Measurements from ENCODE around the gene INPP4A. TPM values are rescaled to one million over a fixed set of nuclear protein-coding genes. Genes with fewer than 3 reads are reported as not detected.

Gene INPP4A
- total and polyA plus RNA-seq, 9 of the 15 experiments (the other 6 are each of a cell fraction or from before 2014, with no cell fraction given): 1.8 to 15.7 (median 8.3) TPM

GRCh38 chr2:98502556-98503335, 58.1 kb downstream of the INPP4A start:
- Histone ChIP-seq H3K36me3 (ENCODE audit: control insufficient read depth, insufficient read depth, low read length) (peaks cover 5% of the 10 kb centered on the region; the same call in 2 of the 3 replicates), H3K79me2 (ENCODE audit: control insufficient read depth, insufficient read depth, low read length) (0 out of 3 replicates have a peak, but pooled peaks cover 9% of the 10 kb centered on the region), H3K4me3 (no peak overlapping the region), H3K4me2 (ENCODE audit: insufficient read depth, low read length) (no peak overlapping the region), H2AFZ (ENCODE audit: low read depth, low read length) (no peak overlapping the region), H3K9ac (ENCODE audit: insufficient read depth in 1 of 2, low read depth in 2 of 2, low read length in 2 of 2) (no peak overlapping the region), H3K4me1 (replicated peaks in 1 of 2; ENCODE audit: control insufficient read depth in 2 of 2, insufficient read depth in 2 of 2, low read length in 2 of 2) (peaks cover 12 to 22% of the 10 kb centered on the region in 2 experiments; a peak in 4 of 5 replicates), H3K27me3 (ENCODE audit: control insufficient read depth in 2 of 2, insufficient read depth in 2 of 2, low read length in 2 of 2) (no peaks in the 10 kb centered on the region), H3K9me3 (replicated peaks; ENCODE audit: control insufficient read depth, insufficient read depth, low read depth, low read length) (no peaks in the 10 kb centered on the region), H4K20me1 (replicated peaks; ENCODE audit: control insufficient read depth, insufficient read depth, low read length) (no peaks in the 10 kb centered on the region; the same call in 1 of the 2 replicates), H3K9me1 (ENCODE audit: control insufficient read depth, insufficient read depth, low read length) (no peaks in the 10 kb centered on the region), H3K27ac (ENCODE audit: extremely low read depth, low read depth, low read length) (no peak overlapping the region)
- ATAC-seq (no peak), FAIRE-seq (peak; percentile 51), DNase-seq (ENCODE audit: extremely low read depth in 1 of 4, low spot score in 3 of 4) (no peak)
- no TSS peak for BruUV-seq (replicated peaks)
- ChIA-PET CTCF (ENCODE audit: low intra/inter-chr PET ratio) (no interaction called here), POLR2A (interaction anchor here (0.5 kb wide), 1 partner anchor 30 kb away, joined by 3 read pairs; no protein-coding TSS in a partner anchor)
- intact Hi-C loops (cut with micrococcal nuclease): no loop called here
- TF ChIP-seq TRIM24 (IDR thresholded peaks at IDR 0.05): no peak
- no peak for TF ChIP-seq POLR3G (IDR thresholded peaks at IDR 0.05; ENCODE audit: extremely low read depth, insufficient read length, insufficient replicate concordance)
- peak; percentile 37; the same call in 1 of the 2 replicates for TF ChIP-seq FOXJ2 (tag; IDR thresholded peaks at IDR 0.05)
- TF ChIP-seq DMBX1 (CRISPR knock-in tag; IDR thresholded peaks at IDR 0.05; ENCODE audit: borderline replicate concordance): no peak
- no peak for TF ChIP-seq TBL1XR1 (IDR thresholded peaks at IDR 0.05; ENCODE audit: low read length in 2 of 2)
- TF ChIP-seq ZNF174 (CRISPR knock-in tag; IDR thresholded peaks at IDR 0.05): no peak
- no peak for TF ChIP-seq ATF4 (CRISPR knock-in tag; IDR thresholded peaks at IDR 0.05)
- 27% methylated on average over 4 of the region's 4 CpGs for WGBS (ENCODE audit: insufficient coverage, low coverage, missing lambda C conversion rate)
- in situ Hi-C loops (cut with MboI): no loop called here
